Activated CD8-positive, alpha-beta memory T cell treated with anti-CD3 and anti-CD28 coated beads, Interleukin-2, amount 50 U/mL, for 24 hours (primary cell): ENCODE results near the gene RBMS1.

ENCODE experiments used
- DNase-seq: peaks from one replicate; pipeline ENCODE4 v3.0.0-alpha.2; 2020; ENCODE audit errors: extremely low read depth

RBMS1 gene

GRCh38 chr2:160253440-160254188 lies 240.0 kb downstream of the RBMS1 start:
- no peak for DNase-seq

GRCh38 chr2:160252900-160253299 lies 240.7 kb downstream of the RBMS1 start:
- no peak for DNase-seq

GRCh38 chr2:160252278-160252887 lies 241.2 kb downstream of the RBMS1 start:
- no peak for DNase-seq

- no peak for DNase-seq
Measured at GRCh38 chr2:160251569-160251968, 242.0 kb downstream of the RBMS1 start.

GRCh38 chr2:160249876-160250275 lies 243.7 kb downstream of the RBMS1 start:
- DNase-seq: no peak

- DNase-seq: no peak
Measured at GRCh38 chr2:160247296-160248035, 246.1 kb downstream of the RBMS1 start.

- DNase-seq: no peak
Measured at GRCh38 chr2:160246356-160246755, 247.3 kb downstream of the RBMS1 start.

- no peak for DNase-seq
Measured at GRCh38 chr2:160245614-160246155, 247.9 kb downstream of the RBMS1 start.

GRCh38 chr2:160242893-160243564 lies 250.6 kb downstream of the RBMS1 start:
- DNase-seq: no peak

- no peak for DNase-seq
Measured at GRCh38 chr2:160241251-160242137, 252.1 kb downstream of the RBMS1 start.

GRCh38 chr2:160239436-160239835 lies 254.2 kb downstream of the RBMS1 start:
- DNase-seq: no peak

- DNase-seq: no peak
Measured at GRCh38 chr2:160238392-160238791, 255.2 kb downstream of the RBMS1 start.

GRCh38 chr2:160232905-160233475 lies 260.6 kb downstream of the RBMS1 start:
- DNase-seq: no peak

- no peak for DNase-seq
Measured at GRCh38 chr2:160229591-160229990, 264.0 kb downstream of the RBMS1 start.

- DNase-seq: no peak
Measured at GRCh38 chr2:160228141-160228917, 265.3 kb downstream of the RBMS1 start.

GRCh38 chr2:160227293-160227915 lies 266.2 kb downstream of the RBMS1 start:
- DNase-seq: no peak

- DNase-seq: no peak
Measured at GRCh38 chr2:160226367-160226766, 267.2 kb downstream of the RBMS1 start.

GRCh38 chr2:160225722-160226121 lies 267.9 kb downstream of the RBMS1 start:
- no peak for DNase-seq

GRCh38 chr2:160224507-160224906 lies 269.1 kb downstream of the RBMS1 start:
- no peak for DNase-seq
